Suprapubic skin (tissue), 4 donors: Measurements from ENCODE around the gene MLYCD.

Experiments used
- EP300 ChIP-seq: sonication (generic); formaldehyde crosslinking; IDR thresholded peaks from one replicate; pipeline ENCODE4 v1.6.1; 2017; ENCODE audit warnings: antibody characterized with exemption
- POLR2A ChIP-seq, 2 donors: fragments of 450-650 bp; IDR thresholded peaks; one replicate each; pipeline ENCODE4 v1.6.1; 2017; ENCODE audit warnings: antibody characterized with exemption in 2 of 2, mild to moderate bottlenecking in 2 of 2, moderate library complexity in 2 of 2
- POLR2AphosphoS5 ChIP-seq, 3 donors: sonication (generic); formaldehyde crosslinking; IDR thresholded peaks; one replicate each; pipeline ENCODE4 v1.6.1; 2017; ENCODE audit warnings: antibody characterized with exemption in 3 of 3

DNA sequence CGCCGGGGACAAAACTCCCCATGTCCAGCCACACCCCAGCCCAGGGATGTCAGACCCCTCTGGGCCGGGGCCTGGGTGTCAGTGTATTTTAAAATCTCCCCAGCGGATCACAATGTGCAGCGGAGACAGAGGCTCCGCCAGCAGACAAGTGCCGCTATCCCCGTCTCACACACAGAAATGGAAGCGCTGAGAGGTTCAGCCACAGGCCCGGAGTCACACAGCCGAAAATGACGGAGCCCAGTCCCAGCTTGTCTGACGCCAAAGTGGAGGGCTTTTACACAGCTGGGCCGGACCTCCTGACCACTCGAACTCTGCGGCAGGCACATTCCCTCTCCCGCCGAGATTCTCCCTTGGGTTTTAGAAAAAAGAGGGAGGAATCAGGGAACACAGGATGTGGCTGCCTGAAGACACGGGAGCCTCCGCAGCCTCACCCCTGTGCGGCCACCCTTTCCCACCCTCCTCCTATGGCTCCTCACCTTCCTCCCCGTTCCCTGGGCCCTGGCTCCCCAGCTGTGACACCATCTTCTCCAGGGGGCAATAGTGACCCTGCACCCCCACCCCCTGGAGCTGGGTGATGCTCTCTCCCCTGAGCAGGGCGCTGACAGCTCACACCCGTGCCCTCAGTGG, 47.4 kb downstream of the MLYCD start:
- no peak for TF ChIP-seq EP300
- TF ChIP-seq POLR2AphosphoS5 (IDR thresholded peaks at IDR 0.05): no peak
- no peak for TF ChIP-seq POLR2A (IDR thresholded peaks at IDR 0.05)
